Prostate gland (tissue), 2 donors: Measurements from ENCODE around the gene C8A.

Experiments used
- CTCF ChIP-seq, 4 experiments: fragments of 200-600 bp in 2 of 4; fragments of 450-650 bp in 2 of 4; sonication (generic) in 2 of 4; IDR thresholded peaks; 1 replicate in 3 of 4; 2 replicates in 1 of 4; pipeline ENCODE4 v1.5.1; 2016 to 2019; ENCODE audit warnings: antibody characterized with exemption in 4 of 4, mild to moderate bottlenecking in 2 of 4, moderate library complexity in 2 of 4
- POLR2AphosphoS5 ChIP-seq: sonication (generic); formaldehyde crosslinking; IDR thresholded peaks from one replicate; pipeline ENCODE4 v1.6.1; 2017; ENCODE audit warnings: antibody characterized with exemption

- TF ChIP-seq CTCF (IDR thresholded peaks at IDR 0.05) (no peak), POLR2AphosphoS5 (no peak)
Observed at GRCh38 chr1:56927171-56927570, 72.6 kb downstream of the C8A start.
